Keratinocyte (primary cell): ENCODE results near the gene DNMT3A.

Experiments
- EZH2 ChIP-seq: IDR thresholded peaks from one replicate; pipeline ENCODE4 v1.6.1; 2012; ENCODE audit warnings: inconsistent platforms, mild to moderate bottlenecking, low read length, moderate library complexity
- TF ChIP-seq, protein P1 (sequence below), 3 experiments: IDR thresholded peaks in 1 of 3; conservative IDR thresholded peaks in 1 of 3; optimal IDR thresholded peaks in 1 of 3; 2 replicates in 2 of 3; 3 replicates in 1 of 3; pipeline versions ENCODE3 to v1.5.1; 2011; ENCODE audit warnings: low read length in 3 of 3, mild to moderate bottlenecking in 3 of 3, moderate library complexity in 2 of 3, control low read depth in 1 of 3, inconsistent platforms in 1 of 3; ENCODE audit not compliant: insufficient read depth in 2 of 3; ENCODE audit errors: extremely low read depth in 1 of 3

DNA sequence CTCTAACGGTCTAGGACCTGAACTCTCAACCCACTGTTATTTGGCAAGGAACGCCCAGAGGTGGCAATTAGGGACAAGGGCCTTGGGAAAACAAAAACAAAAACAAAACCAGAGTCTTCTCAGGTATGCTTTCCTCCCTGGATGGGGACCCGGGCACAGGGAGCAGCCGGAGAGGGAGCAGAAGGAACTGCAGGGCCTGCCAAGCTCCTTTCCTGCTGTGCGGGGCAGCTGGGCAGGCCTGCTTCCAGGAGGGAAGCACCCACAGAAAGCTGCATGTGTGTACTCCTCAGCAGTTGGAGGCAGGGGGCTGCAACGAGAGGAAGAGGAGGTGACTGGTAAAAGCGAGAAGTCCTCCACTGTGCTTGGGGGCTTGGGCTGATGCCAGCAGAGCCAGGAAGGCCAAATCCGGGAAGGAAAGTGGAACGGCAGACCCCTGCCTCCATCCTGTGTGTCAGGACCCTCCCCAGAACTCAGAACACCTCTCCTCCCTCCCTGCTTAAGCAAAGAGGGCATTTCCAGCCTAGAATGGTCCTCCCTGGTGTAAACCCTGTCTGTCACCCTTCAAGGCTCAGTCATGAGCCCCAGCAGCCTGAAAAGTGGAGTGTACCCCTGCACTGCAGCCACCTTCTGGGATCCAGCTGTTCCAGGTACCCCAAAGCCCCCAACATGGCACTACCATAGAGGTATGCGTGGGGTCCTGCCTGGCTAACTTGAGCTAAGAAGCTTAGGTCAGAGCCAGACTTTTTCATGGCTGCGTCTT, 56.3 kb downstream of the DNMT3A start:
- TF ChIP-seq EZH2, result no peak
- TF ChIP-seq, protein P1, sequence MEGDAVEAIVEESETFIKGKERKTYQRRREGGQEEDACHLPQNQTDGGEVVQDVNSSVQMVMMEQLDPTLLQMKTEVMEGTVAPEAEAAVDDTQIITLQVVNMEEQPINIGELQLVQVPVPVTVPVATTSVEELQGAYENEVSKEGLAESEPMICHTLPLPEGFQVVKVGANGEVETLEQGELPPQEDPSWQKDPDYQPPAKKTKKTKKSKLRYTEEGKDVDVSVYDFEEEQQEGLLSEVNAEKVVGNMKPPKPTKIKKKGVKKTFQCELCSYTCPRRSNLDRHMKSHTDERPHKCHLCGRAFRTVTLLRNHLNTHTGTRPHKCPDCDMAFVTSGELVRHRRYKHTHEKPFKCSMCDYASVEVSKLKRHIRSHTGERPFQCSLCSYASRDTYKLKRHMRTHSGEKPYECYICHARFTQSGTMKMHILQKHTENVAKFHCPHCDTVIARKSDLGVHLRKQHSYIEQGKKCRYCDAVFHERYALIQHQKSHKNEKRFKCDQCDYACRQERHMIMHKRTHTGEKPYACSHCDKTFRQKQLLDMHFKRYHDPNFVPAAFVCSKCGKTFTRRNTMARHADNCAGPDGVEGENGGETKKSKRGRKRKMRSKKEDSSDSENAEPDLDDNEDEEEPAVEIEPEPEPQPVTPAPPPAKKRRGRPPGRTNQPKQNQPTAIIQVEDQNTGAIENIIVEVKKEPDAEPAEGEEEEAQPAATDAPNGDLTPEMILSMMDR (optimal IDR thresholded peaks at IDR 0.05 in 1 of 3, IDR thresholded peaks at IDR 0.05 in 1 of 3, conservative IDR thresholded peaks at IDR 0.05 in 1 of 3; ENCODE audit: extremely low read depth in 1 of 3, insufficient read depth in 2 of 3, low read length in 3 of 3), result no peak
